GM23248 (cell line): ENCODE measurements around the gene KCTD6.

Source experiments
- EZH2 ChIP-seq: fragments of 200-600 bp; sonication (generic); IDR thresholded peaks from 2 replicates; pipeline ENCODE4 v1.6.1; 2018; ENCODE audit warnings: antibody characterized with exemption, mild to moderate bottlenecking; ENCODE audit not compliant: insufficient read depth, poor library complexity, severe bottlenecking
- EZH2phosphoT487 ChIP-seq: fragments of 200-600 bp; sonication (generic); IDR thresholded peaks from 2 replicates; pipeline ENCODE4 v1.6.1; 2018; ENCODE audit warnings: antibody characterized with exemption, moderate library complexity, mild to moderate bottlenecking, low read depth; ENCODE audit not compliant: insufficient read depth

DNA sequence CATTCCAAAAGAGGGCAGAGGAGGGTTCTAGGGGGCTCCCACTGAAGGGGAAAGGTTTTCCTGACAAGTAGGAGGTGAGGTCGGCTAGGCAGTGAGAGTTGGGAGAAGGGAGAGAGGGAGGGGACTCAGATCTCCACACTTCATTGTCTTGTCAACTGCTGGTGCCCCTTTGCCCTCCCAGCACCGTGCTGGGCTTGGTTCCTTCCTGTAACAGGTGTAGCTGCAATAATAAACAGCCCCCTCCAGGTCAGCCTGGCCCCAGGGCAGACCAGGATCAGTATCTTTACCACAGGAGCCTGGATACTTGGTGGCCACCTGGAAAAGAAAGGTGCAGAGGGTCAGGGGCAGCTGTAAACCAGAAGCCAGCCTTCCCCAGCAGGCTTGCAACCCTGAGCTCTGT, 2.9 kb upstream of the KCTD6 start:
- TF ChIP-seq EZH2 = no peak
- TF ChIP-seq EZH2phosphoT487 = no peak
